HFF-Myc (cell line): Measurements from ENCODE around the gene ZIM2.

Experiments
- DNase-seq: peaks from one replicate; pipeline ENCODE4 v3.0.0-alpha.2; 2011; ENCODE audit warnings: low read depth; ENCODE audit errors: extremely low read depth
- H3K4me3 ChIP-seq: replicated peaks from 2 replicates; pipeline ENCODE4 v1.5.1; 2011; ENCODE audit warnings: low read depth, mild to moderate bottlenecking, control low read depth, low read length
- CTCF ChIP-seq: IDR thresholded peaks from 2 replicates; pipeline ENCODE4 v1.5.1; 2012; ENCODE audit warnings: mild to moderate bottlenecking, low read depth, low read length, control low read depth; ENCODE audit errors: missing control alignments

The ZIM2 gene

GRCh38 chr19:56740501-56740900, 100.0 kb downstream of the ZIM2 start:
- no peak for TF ChIP-seq CTCF
- no peak overlapping the region for H3K4me3 ChIP-seq
- DNase-seq: no peak

DNA sequence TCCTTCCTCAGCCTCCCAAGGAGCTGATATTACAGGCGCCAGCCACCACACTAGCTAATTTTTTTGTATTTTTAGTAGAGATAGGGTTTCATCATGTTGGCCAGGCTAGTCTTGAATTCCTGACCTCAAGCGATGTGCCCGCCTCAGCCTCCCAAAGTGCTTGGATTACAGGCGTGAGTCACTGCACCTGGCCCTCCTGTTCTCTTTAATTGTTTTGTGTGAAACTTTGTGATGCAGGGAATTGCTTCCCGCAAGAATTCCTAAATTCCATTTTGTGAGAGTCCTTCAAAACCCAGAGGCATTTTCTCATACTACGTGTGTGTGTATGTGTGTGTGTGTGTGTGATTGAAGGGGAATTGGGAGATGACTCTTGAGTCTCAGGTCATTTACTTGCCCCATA, 104.0 kb downstream of the ZIM2 start:
- no peak for TF ChIP-seq CTCF
- no peak overlapping the region for H3K4me3 ChIP-seq
- no peak for DNase-seq

DNA sequence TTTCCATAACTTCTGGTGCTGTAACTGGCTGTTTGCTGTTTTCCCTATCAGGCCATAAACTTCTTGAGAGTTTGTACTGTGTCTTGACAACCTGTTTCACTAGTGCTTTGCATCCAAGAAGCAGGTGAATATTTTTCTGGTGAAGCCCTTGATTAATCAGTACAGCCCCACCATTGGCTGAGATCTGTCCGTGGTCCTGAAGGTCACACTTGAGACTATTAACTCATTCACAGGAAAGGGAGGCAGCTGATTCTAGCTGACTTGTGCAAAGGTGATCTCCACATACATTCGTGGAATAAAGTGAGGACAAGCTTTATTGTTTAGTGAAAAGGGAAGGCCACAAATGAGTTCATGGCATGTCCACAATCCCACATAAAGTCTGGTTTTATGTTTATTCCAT, 107.5 kb downstream of the ZIM2 start:
- no peak for TF ChIP-seq CTCF
- no peak for DNase-seq
- H3K4me3 ChIP-seq: no peak overlapping the region

- no peak overlapping the region for H3K4me3 ChIP-seq
- TF ChIP-seq CTCF: no peak
- no peak for DNase-seq
Observed at GRCh38 chr19:56727677-56728076, 112.8 kb downstream of the ZIM2 start.

DNA sequence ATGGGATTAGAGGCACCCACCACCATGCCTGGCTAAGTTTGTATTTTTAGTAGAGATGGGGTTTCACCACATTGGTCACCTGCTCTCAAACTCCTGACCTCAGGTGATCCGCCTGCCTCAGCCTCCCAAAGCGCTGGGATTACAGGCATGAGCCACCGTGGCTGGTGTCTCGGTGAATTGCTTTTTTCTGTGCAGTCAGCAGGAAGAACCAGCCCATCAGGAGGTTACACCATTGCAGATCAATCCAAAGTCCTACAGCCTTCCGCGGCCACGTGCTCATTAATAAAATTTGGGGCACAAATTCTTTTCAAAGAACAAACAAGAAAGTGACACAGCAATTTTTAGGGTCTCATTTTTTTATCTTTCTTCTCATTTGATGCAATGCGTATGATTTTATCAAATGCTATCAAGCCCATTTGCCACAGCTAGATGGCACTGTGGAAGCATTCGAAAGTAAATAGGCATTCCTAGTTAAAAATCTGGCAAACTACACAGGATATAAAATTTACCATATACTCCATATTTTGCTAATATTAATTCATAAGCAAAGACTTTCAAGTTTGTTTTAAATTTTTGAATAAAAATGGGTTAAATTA, 114.6 kb downstream of the ZIM2 start:
- DNase-seq: no peak
- TF ChIP-seq CTCF: no peak

More for the DNA sequence above, 114.6 kb downstream of the ZIM2 start:
- H3K4me3 ChIP-seq: no peak overlapping the region
